Measurements from ENCODE around the gene PLEKHM2. TPM values are rescaled to one million over a fixed set of nuclear protein-coding genes. Genes with fewer than 3 reads are reported as not detected.
A peak's percentile ranks its signal among the peaks of the same experiment; 100 is the strongest.

The PLEKHM2 gene
- total and polyA plus RNA-seq, 12 donors = 63.7 to 106 (median 76.7) TPM

GRCh38 chr1:15740924-15741850 is 57.1 kb downstream of the PLEKHM2 start:
- H3K9me3 ChIP-seq = no peaks in the 10 kb centered on the region
- intact Hi-C loops (cut with DNase I) = loop anchor here in 8 of 10 donors (2.0 to 10.0 kb wide), 4 partner anchors 79 to 146 kb away; no protein-coding TSS in a partner anchor
- 59 to 60% methylated on average over 27 of the region's 27 CpGs for WGBS, 2 donors
- no peak overlapping the region for H3K27ac ChIP-seq
- no peak overlapping the region for H3K4me3 ChIP-seq
- H3K36me3 ChIP-seq = peaks cover 0 to 6% (median 0%) of the 10 kb centered on the region in 9 donors
- DNase-seq (peak; percentile 64 to 78), ATAC-seq (peak; percentile 62 to 82 (median 76))
- H3K27me3 ChIP-seq = no peaks in the 10 kb centered on the region
- TF ChIP-seq, protein P1, sequence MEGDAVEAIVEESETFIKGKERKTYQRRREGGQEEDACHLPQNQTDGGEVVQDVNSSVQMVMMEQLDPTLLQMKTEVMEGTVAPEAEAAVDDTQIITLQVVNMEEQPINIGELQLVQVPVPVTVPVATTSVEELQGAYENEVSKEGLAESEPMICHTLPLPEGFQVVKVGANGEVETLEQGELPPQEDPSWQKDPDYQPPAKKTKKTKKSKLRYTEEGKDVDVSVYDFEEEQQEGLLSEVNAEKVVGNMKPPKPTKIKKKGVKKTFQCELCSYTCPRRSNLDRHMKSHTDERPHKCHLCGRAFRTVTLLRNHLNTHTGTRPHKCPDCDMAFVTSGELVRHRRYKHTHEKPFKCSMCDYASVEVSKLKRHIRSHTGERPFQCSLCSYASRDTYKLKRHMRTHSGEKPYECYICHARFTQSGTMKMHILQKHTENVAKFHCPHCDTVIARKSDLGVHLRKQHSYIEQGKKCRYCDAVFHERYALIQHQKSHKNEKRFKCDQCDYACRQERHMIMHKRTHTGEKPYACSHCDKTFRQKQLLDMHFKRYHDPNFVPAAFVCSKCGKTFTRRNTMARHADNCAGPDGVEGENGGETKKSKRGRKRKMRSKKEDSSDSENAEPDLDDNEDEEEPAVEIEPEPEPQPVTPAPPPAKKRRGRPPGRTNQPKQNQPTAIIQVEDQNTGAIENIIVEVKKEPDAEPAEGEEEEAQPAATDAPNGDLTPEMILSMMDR (IDR thresholded peaks at IDR 0.05) = peak; percentile 57 to 86 (median 78)
- peaks cover 4 to 28% (median 11%) of the 10 kb centered on the region in 9 donors for H3K4me1 ChIP-seq

DNA sequence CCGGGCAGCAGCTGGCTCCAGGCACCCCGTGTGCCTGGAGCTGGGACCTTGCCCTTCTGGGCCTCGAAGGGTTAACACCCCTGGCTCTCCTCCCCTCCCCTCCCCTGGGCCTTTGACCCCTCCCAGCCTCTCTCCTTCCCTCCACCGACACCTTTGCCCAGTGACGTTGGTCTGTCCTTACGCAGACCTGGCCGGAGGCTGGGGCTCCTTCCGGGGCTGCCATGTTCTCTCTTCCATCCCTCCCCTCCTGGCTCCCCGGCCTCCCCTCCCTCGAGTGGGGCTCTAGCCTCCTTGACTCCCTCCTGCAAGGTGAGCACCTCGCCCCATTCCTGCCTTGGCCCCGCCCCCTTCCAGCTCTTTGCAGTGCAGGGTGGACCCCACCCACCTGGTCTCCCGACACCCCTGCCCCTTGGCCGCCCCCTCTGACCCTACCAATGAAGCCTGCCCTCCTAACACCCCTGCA is 58.2 kb downstream of the PLEKHM2 start, which contains the start of gene TMEM82:
Gene TMEM82, plus strand, starts transcription at position 161 of the 463 bp plus-strand sequence. Its CDS starts 61 bp downstream, at position 222.
- Histone ChIP-seq H3K27me3 (no peaks in the 10 kb centered on the region), H3K4me1 (peaks cover 0 to 19% (median 4%) of the 10 kb centered on the region in 9 donors), H3K27ac (no peak within 1 kb of the TSS), H3K9me3 (no peaks in the 10 kb centered on the region), H3K4me3 (no peak within 1 kb of the TSS), H3K36me3 (peaks cover 0 to 6% (median 0%) of the 10 kb centered on the region in 9 donors)
- intact Hi-C loops (cut with DNase I) = loop anchor here in 7 of 10 donors (5.0 to 10.0 kb wide), 3 partner anchors 80 to 148 kb away; no protein-coding TSS in a partner anchor
- TF ChIP-seq, protein P1 (IDR thresholded peaks at IDR 0.05) = no peak
- WGBS, 2 donors = 40 to 41% methylated on average over 13 to 14 of the region's 14 CpGs
- DNase-seq = no peak
- ATAC-seq = peak in 1 of 8 donors; percentile 1

DNA sequence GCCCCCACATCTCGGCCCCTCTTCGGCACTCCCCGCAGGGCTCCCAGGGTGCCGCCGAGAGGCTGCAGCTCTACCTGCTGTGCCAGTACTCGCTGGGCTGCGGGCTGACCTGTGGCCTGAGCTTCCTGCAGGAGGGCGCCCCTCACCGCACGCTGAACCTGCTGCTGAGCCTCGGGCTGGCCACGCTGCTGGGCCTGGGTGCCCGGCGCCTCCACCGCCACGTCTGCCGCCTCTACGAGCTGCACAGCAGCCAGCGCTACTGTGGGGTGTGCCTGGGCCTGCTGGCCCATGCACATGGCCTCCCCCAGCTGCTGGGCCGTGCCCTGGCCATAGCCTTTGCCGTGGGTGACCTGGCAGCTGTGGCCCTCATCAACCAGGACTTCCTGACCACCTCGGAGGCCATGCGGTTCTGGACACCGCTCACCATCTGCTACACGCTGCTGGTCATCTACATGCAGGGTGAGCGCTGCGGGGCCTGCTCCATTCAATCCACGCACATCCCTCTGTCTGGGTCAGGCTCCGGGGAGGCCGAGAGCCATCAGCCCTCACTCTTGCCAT is 60.1 kb downstream of the PLEKHM2 start:
- no peak overlapping the region for H3K4me3 ChIP-seq
- H3K36me3 ChIP-seq = peaks cover 0 to 5% (median 0%) of the 10 kb centered on the region in 9 donors
- no peaks in the 10 kb centered on the region for H3K9me3 ChIP-seq
- DNase-seq (no peak), ATAC-seq (no peak)
- no peaks in the 10 kb centered on the region for H3K27me3 ChIP-seq
- H3K27ac ChIP-seq = no peak overlapping the region
- WGBS, 2 donors = 78 to 88% methylated on average over 28 to 30 of the region's 30 CpGs
- TF ChIP-seq, protein P1 (IDR thresholded peaks at IDR 0.05) = no peak
- intact Hi-C loops (cut with DNase I) = loop anchor here in 7 of 10 donors (5.0 to 10.0 kb wide), 3 partner anchors 82 to 149 kb away; no protein-coding TSS in a partner anchor
- H3K4me1 ChIP-seq = peaks cover 0 to 10% (median 2%) of the 10 kb centered on the region in 9 donors

DNA sequence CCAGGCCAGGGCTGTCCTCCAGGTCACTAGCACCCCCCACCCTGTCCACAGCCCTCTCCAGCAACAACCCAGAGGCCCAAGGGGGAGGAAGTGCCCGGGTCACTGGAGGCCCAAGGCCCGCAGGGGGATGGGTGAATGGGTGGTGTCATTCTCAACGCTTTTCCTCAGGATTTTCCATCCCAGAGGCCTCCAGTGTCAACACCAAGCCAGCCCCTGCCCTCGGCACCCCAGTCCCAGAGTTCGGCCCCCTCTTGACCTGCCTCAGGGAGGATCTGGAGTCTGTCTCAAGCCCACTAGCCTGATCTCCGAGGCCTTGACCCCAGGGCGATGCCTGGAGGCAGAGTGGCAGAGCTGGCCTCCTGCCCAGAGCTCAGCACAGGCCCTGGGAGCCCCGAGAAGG is 63.3 kb downstream of the PLEKHM2 start:
- ATAC-seq = no peak
- H3K4me3 ChIP-seq = no peak overlapping the region
- no peaks in the 10 kb centered on the region for H3K9me3 ChIP-seq
- H3K36me3 ChIP-seq = no peaks in the 10 kb centered on the region
- DNase-seq = no peak
- WGBS, 2 donors = 56 to 62% methylated on average over 8 of the region's 8 CpGs
- intact Hi-C loops (cut with DNase I) = loop anchor here in 4 of 10 donors (10.0 kb wide), 1 partner anchor 153 kb away; no protein-coding TSS in a partner anchor
- no peaks in the 10 kb centered on the region for H3K27me3 ChIP-seq
- H3K27ac ChIP-seq = no peak overlapping the region
- H3K4me1 ChIP-seq = peaks cover 0 to 16% (median 9%) of the 10 kb centered on the region in 9 donors
- TF ChIP-seq, protein P1 (IDR thresholded peaks at IDR 0.05) = no peak
